Naive B cell (primary cell): ENCODE data around the gene CRCP. TPM values are rescaled to one million over a fixed set of nuclear protein-coding genes. Genes with fewer than 3 reads are reported as not detected.
"Not testable (repeated sequence)": the region's sequence is repeated elsewhere in the genome, so short reads cannot be mapped to it uniquely, and the experiment has no call there.

Source experiments
- ATAC-seq, 2 donors: fragments of 150-1000 bp; cut with Tn5 transposase; 2 replicates each; pipeline ENCODE4 v1.10.0; 2021; ENCODE audit warnings: low read depth in 2 of 2, mild to moderate bottlenecking in 2 of 2, moderate library complexity in 2 of 2
- DNase-seq: peaks from one replicate; pipeline ENCODE4 v3.0.0; 2022
- H3K27ac Mint-ChIP-seq, 6 donors: one replicate each; pipeline ENCODE4 v1.8.0; 2020 to 2022; ENCODE audit warnings: mild to moderate bottlenecking in 6 of 6, mixed read lengths in 6 of 6, moderate library complexity in 5 of 6, inconsistent platforms in 2 of 6
- H3K27me3 Mint-ChIP-seq, 3 donors: one replicate each; pipeline ENCODE4 v1.8.0; 2021 to 2022; ENCODE audit warnings: mixed read lengths in 3 of 3, mild to moderate bottlenecking in 1 of 3
- H3K36me3 Mint-ChIP-seq, 2 donors: one replicate each; pipeline ENCODE4 v1.8.0; 2020 to 2022; ENCODE audit warnings: mixed read lengths in 2 of 2, inconsistent platforms in 1 of 2, mild to moderate bottlenecking in 1 of 2
- H3K4me1 Mint-ChIP-seq, 3 donors: one replicate each; pipeline ENCODE4 v1.8.0; 2020 to 2022; ENCODE audit warnings: mixed read lengths in 3 of 3, inconsistent platforms in 1 of 3, mild to moderate bottlenecking in 1 of 3, moderate library complexity in 1 of 3
- H3K4me3 Mint-ChIP-seq, 8 donors: one replicate each; pipeline ENCODE4 v1.8.0; 2020 to 2022; ENCODE audit warnings: mild to moderate bottlenecking in 8 of 8, mixed read lengths in 8 of 8, moderate library complexity in 8 of 8, inconsistent platforms in 2 of 8
- H3K9me3 Mint-ChIP-seq, 7 donors: one replicate each; pipeline ENCODE4 v1.8.0; 2020 to 2022; ENCODE audit warnings: mixed read lengths in 7 of 7, mild to moderate bottlenecking in 5 of 7, inconsistent platforms in 2 of 7, moderate library complexity in 1 of 7
- polyA plus RNA-seq, 6 donors: library from polyadenylated mRNA; unstranded; fragments of 300-500 nt; fragmentation: Illumina TruSeq; gene quantifications; one replicate each; pipeline ENCODE4 v1.2.3, GENCODE V29; 2021; ENCODE audit warnings: low read depth in 6 of 6

Gene CRCP
- polyA plus RNA-seq, 6 donors from 2014 or later = 12.0 to 44.6 (median 29.8) TPM

- no peak overlapping the region for H3K4me3 Mint-ChIP-seq
- H3K36me3 Mint-ChIP-seq = no peaks in the 10 kb centered on the region
- ATAC-seq (no peak), DNase-seq (no peak)
- peak overlapping the region in 2 of 6 donors; percentile 24 to 59 for H3K27ac Mint-ChIP-seq
- peaks cover 36 to 50% (median 36%) of the 10 kb centered on the region in 3 donors for H3K4me1 Mint-ChIP-seq
- H3K27me3 Mint-ChIP-seq = no peaks in the 10 kb centered on the region
- no peaks in the 10 kb centered on the region for H3K9me3 Mint-ChIP-seq
Observed at GRCh38 chr7:66123175-66123528, 8.5 kb downstream of the CRCP start.

GRCh38 chr7:66124569-66124861 lies 9.9 kb downstream of the CRCP start:
- peaks cover 30 to 43% (median 30%) of the 10 kb centered on the region in 3 donors for H3K4me1 Mint-ChIP-seq
- peak overlapping the region in 4 of 6 donors; percentile 44 to 92 (median 64) for H3K27ac Mint-ChIP-seq
- DNase-seq, ATAC-seq, H3K9me3 Mint-ChIP-seq, H3K27me3 Mint-ChIP-seq, H3K36me3 Mint-ChIP-seq: not testable (repeated sequence)
- H3K4me3 Mint-ChIP-seq = peak overlapping the region in 1 of 8 donors; percentile 54

- Mint-ChIP-seq H3K4me1 (peaks cover 30 to 41% (median 31%) of the 10 kb centered on the region in 3 donors), H3K27ac (peak overlapping the region in 3 of 6 donors; percentile 21 to 76 (median 53)), H3K36me3 (no peaks in the 10 kb centered on the region), H3K4me3 (no peak overlapping the region), H3K9me3 (no peaks in the 10 kb centered on the region), H3K27me3 (no peaks in the 10 kb centered on the region)
- ATAC-seq (no peak), DNase-seq (no peak)
Observed at GRCh38 chr7:66125052-66125694, 10.5 kb downstream of the CRCP start.

GRCh38 chr7:66125781-66126352 lies 11.2 kb downstream of the CRCP start:
- not testable (repeated sequence) for H3K36me3 Mint-ChIP-seq
- peaks cover 30 to 38% (median 31%) of the 10 kb centered on the region in 3 donors for H3K4me1 Mint-ChIP-seq

GRCh38 chr7:66127172-66127571 lies 12.5 kb downstream of the CRCP start:
- H3K27me3 Mint-ChIP-seq, DNase-seq, H3K36me3 Mint-ChIP-seq, ATAC-seq, H3K9me3 Mint-ChIP-seq, H3K4me3 Mint-ChIP-seq, H3K27ac Mint-ChIP-seq: not testable (repeated sequence)
- peaks cover 31 to 38% (median 31%) of the 10 kb centered on the region in 3 donors for H3K4me1 Mint-ChIP-seq

More at GRCh38 chr7:66125781-66126352, 11.2 kb downstream of the CRCP start:
- H3K4me3 Mint-ChIP-seq, DNase-seq, ATAC-seq, H3K27ac Mint-ChIP-seq, H3K9me3 Mint-ChIP-seq, H3K27me3 Mint-ChIP-seq: not testable (repeated sequence)

GRCh38 chr7:66138994-66139752 lies 24.5 kb downstream of the CRCP start:
- DNase-seq (no peak), ATAC-seq (no peak)
- no peak overlapping the region for H3K4me3 Mint-ChIP-seq
- no peaks in the 10 kb centered on the region for H3K9me3 Mint-ChIP-seq
- H3K36me3 Mint-ChIP-seq = peaks cover 32 to 37% of the 10 kb centered on the region in 2 donors
- peak overlapping the region in 1 of 6 donors; percentile 39 for H3K27ac Mint-ChIP-seq
- no peaks in the 10 kb centered on the region for H3K27me3 Mint-ChIP-seq
- peaks cover 4 to 16% (median 11%) of the 10 kb centered on the region in 3 donors for H3K4me1 Mint-ChIP-seq

- no peak for DNase-seq
- Mint-ChIP-seq H3K4me1 (peaks cover 4 to 20% (median 11%) of the 10 kb centered on the region in 3 donors), H3K9me3 (no peaks in the 10 kb centered on the region), H3K36me3 (peaks cover 32 to 41% of the 10 kb centered on the region in 2 donors), H3K4me3 (no peak overlapping the region), H3K27ac (peak overlapping the region in 1 of 6 donors; percentile 79), H3K27me3 (no peaks in the 10 kb centered on the region)
- no peak for ATAC-seq
Observed at GRCh38 chr7:66140924-66141323, 26.3 kb downstream of the CRCP start.

- H3K4me3 Mint-ChIP-seq = no peak overlapping the region
- DNase-seq (no peak), ATAC-seq (no peak)
- peaks cover 4 to 22% (median 11%) of the 10 kb centered on the region in 3 donors for H3K4me1 Mint-ChIP-seq
- peak overlapping the region in 1 of 6 donors; percentile 80 for H3K27ac Mint-ChIP-seq
- H3K9me3 Mint-ChIP-seq = no peaks in the 10 kb centered on the region
- peaks cover 39 to 53% of the 10 kb centered on the region in 2 donors for H3K36me3 Mint-ChIP-seq
- H3K27me3 Mint-ChIP-seq = no peaks in the 10 kb centered on the region
Observed at GRCh38 chr7:66142334-66142733, 27.7 kb downstream of the CRCP start.

GRCh38 chr7:66142996-66143395 lies 28.3 kb downstream of the CRCP start:
- Mint-ChIP-seq H3K27me3 (no peaks in the 10 kb centered on the region), H3K4me1 (peaks cover 4 to 22% (median 11%) of the 10 kb centered on the region in 3 donors), H3K36me3 (peaks cover 39 to 53% of the 10 kb centered on the region in 2 donors), H3K27ac (peak overlapping the region in 4 of 6 donors; percentile 15 to 72 (median 56)), H3K4me3 (no peak overlapping the region), H3K9me3 (no peaks in the 10 kb centered on the region)
- DNase-seq (no peak), ATAC-seq (no peak)

- no peaks in the 10 kb centered on the region for H3K27me3 Mint-ChIP-seq
- H3K4me3 Mint-ChIP-seq = no peak overlapping the region
- peaks cover 4 to 22% (median 11%) of the 10 kb centered on the region in 3 donors for H3K4me1 Mint-ChIP-seq
- H3K36me3 Mint-ChIP-seq = peaks cover 43 to 53% of the 10 kb centered on the region in 2 donors
- H3K9me3 Mint-ChIP-seq = no peaks in the 10 kb centered on the region
- ATAC-seq (no peak), DNase-seq (no peak)
- no peak overlapping the region for H3K27ac Mint-ChIP-seq
Observed at GRCh38 chr7:66143876-66144332, 29.3 kb downstream of the CRCP start.

- H3K9me3 Mint-ChIP-seq = no peaks in the 10 kb centered on the region
- no peak for DNase-seq
- peaks cover 6 to 22% (median 14%) of the 10 kb centered on the region in 3 donors for H3K4me1 Mint-ChIP-seq
- H3K36me3 Mint-ChIP-seq = peaks cover 37 to 53% of the 10 kb centered on the region in 2 donors
- no peak overlapping the region for H3K4me3 Mint-ChIP-seq
- ATAC-seq = no peak
- no peaks in the 10 kb centered on the region for H3K27me3 Mint-ChIP-seq
- peak overlapping the region in 5 of 6 donors; percentile 38 to 87 (median 53) for H3K27ac Mint-ChIP-seq
Observed at GRCh38 chr7:66145400-66146104, 30.9 kb downstream of the CRCP start.

- no peaks in the 10 kb centered on the region for H3K27me3 Mint-ChIP-seq
- H3K4me3 Mint-ChIP-seq = no peak overlapping the region
- H3K27ac Mint-ChIP-seq = peak overlapping the region in 2 of 6 donors; percentile 60 to 87
- no peaks in the 10 kb centered on the region for H3K9me3 Mint-ChIP-seq
- ATAC-seq (no peak), DNase-seq (no peak)
- peaks cover 28 to 45% of the 10 kb centered on the region in 2 donors for H3K36me3 Mint-ChIP-seq
- peaks cover 2 to 15% (median 15%) of the 10 kb centered on the region in 3 donors for H3K4me1 Mint-ChIP-seq
Observed at GRCh38 chr7:66146701-66147100, 32.1 kb downstream of the CRCP start.

GRCh38 chr7:66147657-66148056 lies 33.0 kb downstream of the CRCP start:
- not testable (repeated sequence) for H3K4me3 Mint-ChIP-seq, H3K27ac Mint-ChIP-seq, DNase-seq, H3K9me3 Mint-ChIP-seq, ATAC-seq, H3K27me3 Mint-ChIP-seq
- H3K36me3 Mint-ChIP-seq = peaks cover 32 to 44% of the 10 kb centered on the region in 2 donors
- peaks cover 2 to 15% (median 12%) of the 10 kb centered on the region in 3 donors for H3K4me1 Mint-ChIP-seq
